Neural progenitor cell (in vitro differentiated cells): ENCODE results near the gene ATP6V0A4. TPM values are rescaled to one million over a fixed set of nuclear protein-coding genes. Genes with fewer than 3 reads are reported as not detected.

ENCODE experiments used
- DNase-seq: peaks from one replicate; pipeline ENCODE4 v3.0.0-alpha.2; 2016; ENCODE audit warnings: low spot score
- H2AFZ ChIP-seq: fragments of 200-600 bp; sonication (generic); replicated peaks from 2 replicates; pipeline ENCODE4 v1.6.1; 2016; ENCODE audit warnings: antibody characterized with exemption
- H3F3A ChIP-seq: fragments of 200-600 bp; sonication (generic); 2 replicates; pipeline ENCODE4 v1.6.1; 2016; ENCODE audit warnings: antibody characterized with exemption, low read depth
- H3K27ac ChIP-seq: fragments of 200-600 bp; sonication (generic); 2 replicates; pipeline ENCODE4 v1.5.1; 2016; ENCODE audit warnings: mild to moderate bottlenecking
- H3K27me3 ChIP-seq: fragments of 200-600 bp; sonication (generic); 2 replicates; pipeline ENCODE4 v1.6.1; 2016; ENCODE audit warnings: mild to moderate bottlenecking, moderate library complexity
- H3K36me3 ChIP-seq: fragments of 200-600 bp; sonication (generic); 2 replicates; pipeline ENCODE4 v1.5.1; 2016
- H3K4me1 ChIP-seq: fragments of 200-600 bp; sonication (generic); 2 replicates; pipeline ENCODE4 v1.6.1; 2016; ENCODE audit warnings: mixed run types
- H3K4me2 ChIP-seq: fragments of 200-600 bp; sonication (generic); 2 replicates; pipeline ENCODE4 v1.6.1; 2016
- H3K4me3 ChIP-seq: fragments of 200-600 bp; sonication (generic); 2 replicates; pipeline ENCODE4 v1.5.1; 2016
- H3K79me2 ChIP-seq: fragments of 200-600 bp; sonication (generic); 2 replicates; pipeline ENCODE4 v1.6.1; 2016; ENCODE audit warnings: low read depth
- H3K9ac ChIP-seq: fragments of 200-600 bp; sonication (generic); 2 replicates; pipeline ENCODE4 v1.6.1; 2016
- H3K9me3 ChIP-seq: fragments of 200-600 bp; sonication (generic); 2 replicates; pipeline ENCODE4 v1.5.1; 2016; ENCODE audit warnings: low read depth
- H4K20me1 ChIP-seq: fragments of 200-600 bp; sonication (generic); 2 replicates; pipeline ENCODE4 v1.6.1; 2016; ENCODE audit warnings: low read depth
- H3K27ac Mint-ChIP-seq: 3 replicates; pipeline ENCODE4 v1.8.0; 2021; ENCODE audit warnings: mixed read lengths
- H3K27me3 Mint-ChIP-seq: 2 replicates; pipeline ENCODE4 v1.8.0; 2022; ENCODE audit warnings: low read depth, mild to moderate bottlenecking, inconsistent platforms, moderate library complexity, mixed read lengths; ENCODE audit not compliant: insufficient read depth
- H3K36me3 Mint-ChIP-seq: 3 replicates; pipeline ENCODE4 v1.8.0; 2021; ENCODE audit warnings: mixed read lengths
- H3K4me1 Mint-ChIP-seq: 3 replicates; pipeline ENCODE4 v1.8.0; 2021; ENCODE audit warnings: mixed read lengths
- H3K4me3 Mint-ChIP-seq: 3 replicates; pipeline ENCODE4 v1.8.0; 2021; ENCODE audit warnings: mild to moderate bottlenecking, moderate library complexity, mixed read lengths
- H3K9me3 Mint-ChIP-seq: 3 replicates; pipeline ENCODE4 v1.8.0; 2020; ENCODE audit warnings: mixed read lengths
- CTCF ChIP-seq: fragments of 200-600 bp; sonication (generic); IDR thresholded peaks from 2 replicates; pipeline ENCODE4 v1.5.1; 2017; ENCODE audit warnings: antibody characterized with exemption, mild to moderate bottlenecking
- EZH2 ChIP-seq: fragments of 200-600 bp; sonication (generic); IDR thresholded peaks from 2 replicates; pipeline ENCODE4 v1.6.1; 2017; ENCODE audit warnings: antibody characterized with exemption, mild to moderate bottlenecking, moderate library complexity
- EZH2phosphoT487 ChIP-seq: fragments of 200-600 bp; sonication (generic); IDR thresholded peaks from 2 replicates; pipeline ENCODE4 v1.6.1; 2017; ENCODE audit warnings: antibody characterized with exemption
- total RNA-seq: library from RNA; depleted of rRNA; stranded (reverse); fragments of >200 nt; gene quantifications from 2 replicates; pipeline ENCODE4 v1.2.3, GENCODE V29; 2015; ENCODE audit warnings: low replicate concordance

Gene ATP6V0A4
- total RNA-seq, 1 donor from 2014 or later = 0.36 TPM

DNA sequence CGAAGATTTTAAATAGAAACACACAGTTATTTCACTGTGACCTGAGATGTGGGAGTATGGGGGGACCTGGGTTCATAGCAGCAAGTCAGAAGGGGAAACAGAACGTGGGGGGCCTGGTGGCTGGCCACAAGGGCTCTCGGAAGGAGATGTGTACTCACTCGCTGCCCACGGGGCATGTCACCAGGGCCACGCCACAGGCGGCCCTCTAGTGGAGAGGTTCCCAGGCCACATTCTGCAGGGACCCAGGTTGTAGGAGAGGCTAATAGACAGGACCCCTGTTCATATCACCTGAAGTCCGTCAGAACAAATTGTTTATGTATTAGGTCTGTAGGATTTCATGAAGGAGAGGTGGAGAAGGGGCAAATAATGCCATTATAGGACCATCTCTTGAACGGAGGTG, 71.7 kb downstream of the ATP6V0A4 start:
- Histone ChIP-seq H3K4me2 (no peak overlapping the region), H3K4me3 (no peak overlapping the region), H3K36me3 (no peaks in the 10 kb centered on the region), H3K79me2 (no peaks in the 10 kb centered on the region), H3F3A (no peaks in the 10 kb centered on the region), H3K9ac (no peak overlapping the region), H4K20me1 (no peaks in the 10 kb centered on the region), H2AFZ (no peak overlapping the region), H3K27me3 (no peaks in the 10 kb centered on the region), H3K27ac (no peak overlapping the region), H3K9me3 (no peaks in the 10 kb centered on the region), H3K4me1 (no peaks in the 10 kb centered on the region)
- DNase-seq = no peak
- TF ChIP-seq EZH2 (no peak), CTCF (peak; percentile 21), EZH2phosphoT487 (no peak)
- peaks cover 2% of the 10 kb centered on the region for H3K27me3 Mint-ChIP-seq
- no peaks in the 10 kb centered on the region for H3K36me3 Mint-ChIP-seq
- H3K9me3 Mint-ChIP-seq = peaks cover 5% of the 10 kb centered on the region
- H3K4me1 Mint-ChIP-seq = peaks cover 11% of the 10 kb centered on the region
- no peak overlapping the region for H3K4me3 Mint-ChIP-seq
- no peak overlapping the region for H3K27ac Mint-ChIP-seq

GRCh38 chr7:138720286-138720685, 77.7 kb downstream of the ATP6V0A4 start:
- Histone ChIP-seq H3K9ac (no peak overlapping the region), H3K27ac (no peak overlapping the region), H3K9me3 (no peaks in the 10 kb centered on the region), H3K4me1 (no peaks in the 10 kb centered on the region), H3K36me3 (no peaks in the 10 kb centered on the region), H3F3A (no peaks in the 10 kb centered on the region), H4K20me1 (no peaks in the 10 kb centered on the region), H2AFZ (no peak overlapping the region), H3K79me2 (no peaks in the 10 kb centered on the region), H3K4me2 (no peak overlapping the region), H3K27me3 (no peaks in the 10 kb centered on the region), H3K4me3 (no peak overlapping the region)
- Mint-ChIP-seq H3K36me3 (no peaks in the 10 kb centered on the region), H3K4me1 (no peaks in the 10 kb centered on the region), H3K27me3 (peaks cover 8% of the 10 kb centered on the region), H3K27ac (peak overlapping the region; percentile 13), H3K4me3 (no peak overlapping the region), H3K9me3 (no peaks in the 10 kb centered on the region)
- no peak for DNase-seq
- TF ChIP-seq EZH2 = no peak
- TF ChIP-seq CTCF = no peak
- no peak for TF ChIP-seq EZH2phosphoT487

DNA sequence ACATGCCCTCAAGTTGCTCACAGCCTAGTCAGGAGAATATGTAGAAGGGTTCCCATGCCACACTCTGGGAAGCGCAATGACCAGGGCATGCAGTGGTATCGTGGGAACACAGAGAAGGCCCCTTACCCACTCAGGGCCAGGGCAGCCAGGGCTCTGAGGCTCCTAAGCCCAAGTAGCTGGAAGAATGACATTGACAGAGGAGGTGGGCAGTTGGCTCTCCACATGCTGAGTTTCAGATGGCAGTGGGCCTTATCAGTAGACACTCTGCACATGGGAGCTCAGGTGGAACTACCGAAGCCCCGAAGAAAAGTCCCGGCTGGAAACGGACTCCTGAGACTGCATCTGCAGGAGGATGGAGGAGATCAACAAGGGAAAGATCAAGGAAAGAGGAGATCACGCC, 81.1 kb downstream of the ATP6V0A4 start:
- H2AFZ ChIP-seq = no peak overlapping the region
- no peaks in the 10 kb centered on the region for H3K9me3 ChIP-seq
- no peaks in the 10 kb centered on the region for H3K79me2 ChIP-seq
- TF ChIP-seq EZH2phosphoT487 = no peak
- TF ChIP-seq CTCF = no peak
- no peak for TF ChIP-seq EZH2
- no peaks in the 10 kb centered on the region for H3K36me3 Mint-ChIP-seq
- H3K27ac Mint-ChIP-seq = no peak overlapping the region
- DNase-seq = no peak
- H4K20me1 ChIP-seq = no peaks in the 10 kb centered on the region
- H3K4me1 ChIP-seq = no peaks in the 10 kb centered on the region
- no peaks in the 10 kb centered on the region for H3F3A ChIP-seq
- H3K4me2 ChIP-seq = no peak overlapping the region
- H3K4me3 Mint-ChIP-seq = no peak overlapping the region
- no peak overlapping the region for H3K27ac ChIP-seq
- no peak overlapping the region for H3K9ac ChIP-seq
- no peaks in the 10 kb centered on the region for H3K9me3 Mint-ChIP-seq
- H3K4me1 Mint-ChIP-seq = no peaks in the 10 kb centered on the region
- peaks cover 9% of the 10 kb centered on the region for H3K27me3 Mint-ChIP-seq
- H3K4me3 ChIP-seq = no peak overlapping the region
- no peaks in the 10 kb centered on the region for H3K36me3 ChIP-seq
- H3K27me3 ChIP-seq = no peaks in the 10 kb centered on the region
